H1 (cell line): ENCODE results near the gene ERAP2. TPM values are rescaled to one million over a fixed set of nuclear protein-coding genes. Genes with fewer than 3 reads are reported as not detected.

ENCODE experiments used
- CTCF ChIA-PET: fragments of 300-600 bp; sonication (Branson Sonifier 250); formaldehyde crosslinking; loops from one replicate; lab custom pipeline; 2021; ENCODE audit not compliant: partially characterized antibody; lab: Charles Lee
- POLR2A ChIA-PET: fragments of 300-600 bp; sonication (Branson Sonifier 250); formaldehyde crosslinking; loops from one replicate; lab custom pipeline; 2021; ENCODE audit warnings: inconsistent platforms; ENCODE audit not compliant: partially characterized antibody; lab: Charles Lee
- DNase-seq, 2 experiments: peaks; one replicate each; pipeline versions ENCODE4 v3.0.0 to v3.0.0-alpha.2; 2010 to 2022; ENCODE audit warnings: low spot score in 2 of 2, low read depth in 1 of 2, mixed read lengths in 1 of 2
- FAIRE-seq: peaks from 2 replicates; lab custom pipeline; 2011; peaks lifted over from hg19 to GRCh38; lab: Jason Lieb, UNC
- H2AFZ ChIP-seq: 2 replicates; pipeline ENCODE4 v1.8.1; 2012; ENCODE audit warnings: low read length, inconsistent platforms
- H2AK5ac ChIP-seq: 2 replicates; pipeline ENCODE4 v1.6.1; 2013; ENCODE audit warnings: low read depth, low read length
- H2BK120ac ChIP-seq: replicated peaks from 2 replicates; pipeline ENCODE3; 2013; ENCODE audit warnings: low read depth, low read length, inconsistent platforms
- H2BK12ac ChIP-seq: 2 replicates; pipeline ENCODE4 v1.6.1; 2013; ENCODE audit warnings: low read depth, low read length
- H2BK15ac ChIP-seq: 2 replicates; pipeline ENCODE4 v1.6.1; 2013; ENCODE audit warnings: low read length
- H2BK20ac ChIP-seq: 2 replicates; pipeline ENCODE4 v1.6.1; 2013; ENCODE audit warnings: low read length
- H2BK5ac ChIP-seq: 2 replicates; pipeline ENCODE4 v1.6.1; 2013; ENCODE audit warnings: low read depth, low read length
- H3K14ac ChIP-seq: 2 replicates; pipeline ENCODE4 v1.6.1; 2013; ENCODE audit warnings: inconsistent platforms; ENCODE audit not compliant: insufficient read length
- H3K18ac ChIP-seq: 2 replicates; pipeline ENCODE4 v1.6.1; 2013; ENCODE audit warnings: low read length; ENCODE audit errors: extremely low read depth
- H3K23ac ChIP-seq: 2 replicates; pipeline ENCODE4 v1.6.1; 2013; ENCODE audit warnings: inconsistent platforms; ENCODE audit not compliant: insufficient read length
- H3K23me2 ChIP-seq: 2 replicates; pipeline ENCODE4 v1.6.1; 2013; ENCODE audit warnings: low read depth, low read length
- H3K27ac ChIP-seq: 2 replicates; pipeline ENCODE4 v1.6.1; 2011; ENCODE audit warnings: low read depth, low read length, inconsistent platforms
- H3K27me3 ChIP-seq, 4 experiments: replicated peaks in 1 of 4; 1 replicate in 1 of 4; 2 replicates in 3 of 4; pipeline versions ENCODE4 v1.6.1 to v1.8.1; 2011 to 2013; ENCODE audit warnings: low read length in 3 of 4, mild to moderate bottlenecking in 3 of 4, inconsistent platforms in 2 of 4, mixed read lengths in 2 of 4, moderate library complexity in 1 of 4; ENCODE audit not compliant: control insufficient read depth in 3 of 4, insufficient read depth in 3 of 4; ENCODE audit errors: extremely low read depth in 1 of 4
- H3K36me3 ChIP-seq, 4 experiments: 2 replicates each; pipeline versions ENCODE4 v1.6.1 to v1.8.1; 2011 to 2013; ENCODE audit warnings: mild to moderate bottlenecking in 4 of 4, low read length in 3 of 4, moderate library complexity in 2 of 4, control low read depth in 1 of 4, inconsistent platforms in 1 of 4; ENCODE audit not compliant: insufficient read depth in 4 of 4, control insufficient read depth in 2 of 4
- H3K4ac ChIP-seq: replicated peaks from 2 replicates; pipeline ENCODE3; 2013; ENCODE audit warnings: low read length, low read depth, mixed read lengths, inconsistent platforms; ENCODE audit not compliant: insufficient read length
- H3K4me1 ChIP-seq, 4 experiments: replicated peaks in 1 of 4; 1 replicate in 1 of 4; 2 replicates in 3 of 4; pipeline versions ENCODE4 v1.6.1 to v1.8.1; 2011 to 2013; ENCODE audit warnings: low read length in 3 of 4, inconsistent platforms in 2 of 4, mixed read lengths in 1 of 4; ENCODE audit not compliant: insufficient read depth in 4 of 4, control insufficient read depth in 3 of 4
- H3K4me2 ChIP-seq, 2 experiments: 2 replicates each; pipeline versions ENCODE4 v1.6.1 to v1.8.1; 2011 to 2013; ENCODE audit warnings: low read depth in 2 of 2, low read length in 2 of 2, control low read depth in 1 of 2, inconsistent platforms in 1 of 2, mild to moderate bottlenecking in 1 of 2; ENCODE audit not compliant: insufficient read depth in 1 of 2
- H3K4me3 ChIP-seq, 4 experiments: fragments of 200-600, 300-600 bp in 1 of 4; sonication (generic), shearing (Covaris generic), sonication (Bioruptor Twin) in 1 of 4; 2 replicates each; pipeline versions ENCODE4 v1.5.1 to v1.8.1; 2011 to 2016; ENCODE audit warnings: low read length in 4 of 4, low read depth in 3 of 4, control low read depth in 2 of 4, inconsistent platforms in 2 of 4, mild to moderate bottlenecking in 2 of 4, mixed read lengths in 1 of 4, moderate library complexity in 1 of 4; ENCODE audit not compliant: insufficient read depth in 2 of 4; ENCODE audit errors: extremely low read depth in 1 of 4
- H3K56ac ChIP-seq: replicated peaks from 2 replicates; pipeline ENCODE3; 2013; ENCODE audit warnings: low read depth, mild to moderate bottlenecking, mixed read lengths, low read length, inconsistent platforms; ENCODE audit not compliant: insufficient read length
- H3K79me1 ChIP-seq: 2 replicates; pipeline ENCODE4 v1.6.1; 2013; ENCODE audit warnings: low read depth, low read length, control low read depth
- H3K79me2 ChIP-seq, 2 experiments: 2 replicates each; pipeline versions ENCODE4 v1.6.1 to v1.8.1; 2012 to 2013; ENCODE audit warnings: low read length in 2 of 2, mild to moderate bottlenecking in 2 of 2, inconsistent platforms in 1 of 2; ENCODE audit not compliant: insufficient read depth in 2 of 2, control insufficient read depth in 1 of 2
- H3K9ac ChIP-seq, 4 experiments: replicated peaks in 1 of 4; 1 replicate in 1 of 4; 2 replicates in 3 of 4; pipeline versions ENCODE4 v1.6.1 to v1.8.1; 2011 to 2013; ENCODE audit warnings: low read depth in 3 of 4, low read length in 3 of 4, control low read depth in 2 of 4, mild to moderate bottlenecking in 2 of 4, moderate library complexity in 2 of 4, inconsistent platforms in 1 of 4; ENCODE audit errors: extremely low read depth in 1 of 4
- H3K9me3 ChIP-seq, 2 experiments: 2 replicates each; pipeline versions ENCODE4 v1.6.1 to v1.8.1; 2012 to 2013; ENCODE audit warnings: mild to moderate bottlenecking in 2 of 2, moderate library complexity in 2 of 2, control low read depth in 1 of 2, inconsistent platforms in 1 of 2, low read depth in 1 of 2, low read length in 1 of 2, mixed read lengths in 1 of 2; ENCODE audit not compliant: insufficient read depth in 2 of 2
- H4K20me1 ChIP-seq, 2 experiments: replicated peaks in 1 of 2; 2 replicates each; pipeline versions ENCODE3 to v1.8.1; 2011 to 2013; ENCODE audit warnings: inconsistent platforms in 2 of 2, low read length in 2 of 2, mild to moderate bottlenecking in 1 of 2; ENCODE audit not compliant: insufficient read depth in 2 of 2, control insufficient read depth in 1 of 2
- H4K5ac ChIP-seq: 2 replicates; pipeline ENCODE4 v1.6.1; 2013; ENCODE audit warnings: low read length, low read depth, mixed read lengths, inconsistent platforms; ENCODE audit not compliant: insufficient read length
- H4K8ac ChIP-seq: 2 replicates; pipeline ENCODE4 v1.8.0; 2013; ENCODE audit warnings: mild to moderate bottlenecking, moderate library complexity, low read length, inconsistent platforms; ENCODE audit not compliant: insufficient read depth; ENCODE audit errors: extremely low read depth
- H4K91ac ChIP-seq: replicated peaks from 2 replicates; pipeline ENCODE3; 2013; ENCODE audit warnings: low read length, mixed read lengths, inconsistent platforms; ENCODE audit not compliant: insufficient read length
- CTCF ChIP-seq, 3 experiments: IDR thresholded peaks; 1 replicate in 2 of 3; 2 replicates in 1 of 3; pipeline versions ENCODE4 v1.5.1 to v1.6.1; 2011; ENCODE audit warnings: low read length in 3 of 3, mild to moderate bottlenecking in 3 of 3, inconsistent platforms in 2 of 3, low read depth in 1 of 3, moderate library complexity in 1 of 3; ENCODE audit not compliant: insufficient read depth in 1 of 3; ENCODE audit errors: control extremely low read depth in 1 of 3
- KDM1A ChIP-seq: fragments of 200-600, 300-600 bp; sonication (generic); IDR thresholded peaks from 2 replicates; pipeline ENCODE4 v1.7.1; 2016; ENCODE audit warnings: mild to moderate bottlenecking, low read length, borderline replicate concordance
- KDM4A ChIP-seq: IDR thresholded peaks from one replicate; pipeline ENCODE4 v1.7.1; 2012; ENCODE audit warnings: low read depth, mild to moderate bottlenecking, moderate library complexity, low read length, inconsistent platforms; ENCODE audit not compliant: severe bottlenecking
- POLR2AphosphoS5 ChIP-seq: IDR thresholded peaks from 2 replicates; pipeline ENCODE4 v1.6.1; 2011; ENCODE audit warnings: low read depth, low read length
- RAD21 ChIP-seq, 2 experiments: IDR thresholded peaks in 1 of 2; conservative IDR thresholded peaks in 1 of 2; 2 replicates each; pipeline ENCODE4 v1.6.1; 2011; ENCODE audit warnings: low read depth in 2 of 2, low read length in 2 of 2, improper control_type of control experiment in 1 of 2, inconsistent platforms in 1 of 2, mild to moderate bottlenecking in 1 of 2, moderate library complexity in 1 of 2
- SIRT6 ChIP-seq: IDR thresholded peaks from one replicate; pipeline ENCODE4 v1.7.1; 2012; ENCODE audit warnings: low read length, inconsistent platforms
- SUZ12 ChIP-seq: fragments of 200-600 bp; sonication (generic); IDR thresholded peaks from 2 replicates; pipeline ENCODE4 v1.6.1; 2012; ENCODE audit warnings: mild to moderate bottlenecking, inconsistent platforms, low read length, moderate library complexity, mixed read lengths
- TAF1 ChIP-seq: IDR thresholded peaks from 2 replicates; pipeline ENCODE4 v1.6.1; 2011; ENCODE audit warnings: mild to moderate bottlenecking, low read depth, low read length
- TCF12 ChIP-seq: IDR thresholded peaks from 2 replicates; pipeline ENCODE4 v1.6.1; 2011; ENCODE audit warnings: low read depth, mild to moderate bottlenecking, low read length
- WGBS, 2 experiments: shearing (Covaris generic) in 1 of 2; methylation state at CpG; one replicate each; pipeline versions ENCODE4 v1.1.6 to v1.1.7; 2013 to 2015; ENCODE audit warnings: low lambda C conversion rate in 2 of 2, mixed read lengths in 2 of 2, inconsistent platforms in 1 of 2, low coverage in 1 of 2, missing lambda C conversion rate in 1 of 2; ENCODE audit not compliant: insufficient replicate concordance in 2 of 2, insufficient coverage in 1 of 2, insufficient read length in 1 of 2; ENCODE audit errors: extremely low coverage in 1 of 2, missing lambda C conversion rate in 1 of 2; 5-methylcytosine and 5-hydroxymethylcytosine counted together
- polyA plus RNA-seq, 7 experiments: library from polyadenylated mRNA; depleted of rRNA in 3 of 7; stranded (reverse) in 5 of 7; unstranded in 2 of 7; fragments of >200 nt in 5 of 7; fragments of 200-250 nt in 2 of 7; gene quantifications; 1 replicate in 5 of 7; 2 replicates in 1 of 7; 4 replicates in 1 of 7; pipeline versions ENCODE4 v1.2.1 to v1.2.3, GENCODE V29; 2011 to 2013; ENCODE audit warnings: missing spikeins in 2 of 7, mixed read lengths in 2 of 7
- total RNA-seq: library from RNA; stranded (reverse); fragmentation: NEBNext Ultra II Directional; extraction: Animal tissue kit (Norgen Biotek cat#: 25700); gene quantifications from 2 replicates; pipeline ENCODE4 v1.2.1, GENCODE V29; 2021

Gene ERAP2
- total and polyA plus RNA-seq, 2 of the 8 experiments (the other 6 are each of a cell fraction or from before 2014, with no cell fraction given), result 0.14 TPM; not detected in 1

GRCh38 chr5:96940586-96940985, 64.3 kb downstream of the ERAP2 start:
- CTCF ChIA-PET, result interaction anchor here (0.6 to 2.1 kb wide), 2 partner anchors 30 to 72 kb away, joined by 3 to 9 read pairs; no protein-coding TSS in a partner anchor
- H3K4me3 ChIP-seq, result no peak overlapping the region
- H3K23ac ChIP-seq, result no peak overlapping the region
- H2BK15ac ChIP-seq, result no peak overlapping the region
- no peak overlapping the region for H3K9ac ChIP-seq
- H2BK20ac ChIP-seq, result no peak overlapping the region
- H2BK120ac ChIP-seq, result no peak overlapping the region
- peaks cover 7% of the 10 kb centered on the region for H3K23me2 ChIP-seq
- no peaks in the 10 kb centered on the region; a peak in 1 of 4 replicates for H3K79me2 ChIP-seq
- H3K9me3 ChIP-seq, result no peaks in the 10 kb centered on the region
- no peak overlapping the region for H2AK5ac ChIP-seq
- H3K56ac ChIP-seq, result no peak overlapping the region
- no peak overlapping the region for H3K27ac ChIP-seq
- no peak overlapping the region for H3K4ac ChIP-seq
- DNase-seq (no peak), FAIRE-seq (no peak)
- H4K8ac ChIP-seq, result no peak overlapping the region
- no peak overlapping the region for H4K91ac ChIP-seq
- 86% methylated on average over 3 of the region's 3 CpGs; no CpG with 5 or more reads in 1 of the 2 experiments for WGBS, 2 experiments
- no peak overlapping the region for H3K14ac ChIP-seq
- no peak overlapping the region for H3K4me2 ChIP-seq
- H4K5ac ChIP-seq, result no peak overlapping the region
- H3K4me1 ChIP-seq, result peaks cover 0 to 5% (median 2%) of the 10 kb centered on the region in 4 experiments; a peak in 2 of 7 replicates
- H3K18ac ChIP-seq, result no peak overlapping the region
- no peaks in the 10 kb centered on the region for H4K20me1 ChIP-seq
- H3K36me3 ChIP-seq, result no peaks in the 10 kb centered on the region
- H3K27me3 ChIP-seq, result peaks cover 0 to 11% (median 7%) of the 10 kb centered on the region in 4 experiments; a peak in 3 of 7 replicates
- H2BK12ac ChIP-seq, result no peak overlapping the region
- no peak overlapping the region for H2BK5ac ChIP-seq
- POLR2A ChIA-PET, result no interaction called here
- H2AFZ ChIP-seq, result no peak overlapping the region
- H3K79me1 ChIP-seq, result no peaks in the 10 kb centered on the region; the same call in 1 of the 2 replicates
- TF ChIP-seq TAF1, result no peak
- TF ChIP-seq RAD21 (IDR thresholded peaks at IDR 0.05 in 1 of 2, conservative IDR thresholded peaks at IDR 0.05 in 1 of 2; ENCODE audit: low read depth in 2 of 2, low read length in 2 of 2), result no peak
- TF ChIP-seq SUZ12, result no peak
- no peak for TF ChIP-seq POLR2AphosphoS5
- TF ChIP-seq SIRT6, result no peak
- no peak for TF ChIP-seq KDM4A
- TF ChIP-seq CTCF (IDR thresholded peaks at IDR 0.05; ENCODE audit: control extremely low read depth in 1 of 3, insufficient read depth in 1 of 3, low read depth in 1 of 3, low read length in 3 of 3), result no peak
- TF ChIP-seq KDM1A, result no peak
- TF ChIP-seq TCF12, result no peak
